ENCODE data around the gene CD99. TPM values are rescaled to one million over a fixed set of nuclear protein-coding genes. Genes with fewer than 3 reads are reported as not detected.

CD99 gene
- total RNA-seq, 5 donors from 2014 or later (not counting 1 experiment from before 2014, with no cell fraction given) = 141 to 294 (median 207) TPM

DNA sequence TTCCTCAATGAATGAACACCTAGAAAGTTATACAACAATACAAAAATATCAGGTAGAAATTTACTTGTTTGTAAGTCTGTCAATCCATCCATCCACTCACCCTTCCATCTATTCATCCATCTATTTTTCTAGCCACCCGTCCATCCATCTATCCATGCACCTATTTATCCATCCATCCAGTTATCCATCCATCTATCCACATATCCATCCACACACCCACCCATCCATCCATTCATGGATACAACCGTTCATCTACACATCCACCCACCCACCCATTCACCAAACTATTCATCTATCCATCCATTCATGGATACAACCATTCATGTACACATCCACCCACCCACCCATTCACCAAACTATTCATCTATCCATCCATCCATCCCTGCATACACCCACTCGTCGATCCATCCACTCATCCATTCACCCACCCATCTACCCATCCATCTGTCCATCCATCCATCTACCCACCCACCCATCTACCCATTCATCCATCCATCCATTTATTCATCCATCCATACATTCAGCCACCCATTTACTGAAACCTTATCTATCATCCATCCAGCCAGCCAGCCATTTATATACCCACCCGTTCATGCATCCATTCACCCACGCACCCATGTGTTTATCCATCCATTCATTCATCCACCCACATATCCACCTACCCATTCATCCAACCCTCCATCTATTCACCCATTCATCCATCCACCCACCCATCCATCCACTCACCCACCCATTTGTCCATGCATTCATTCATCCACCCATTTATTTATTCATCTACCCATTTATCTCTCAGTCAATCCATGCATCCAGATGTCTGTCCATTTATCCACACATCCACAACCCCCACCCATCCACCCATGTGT is 10.4 kb upstream of the CD99 start:
- ChIA-PET CTCF (no interaction called here), POLR2A (no interaction called here)
- Histone ChIP-seq H3K9me3 (no peaks in the 10 kb centered on the region), H3K4me1 (ENCODE audit: control insufficient read depth in 1 of 2, extremely low read depth in 1 of 2, insufficient read depth in 2 of 2, low read length in 2 of 2) (no peaks in the 10 kb centered on the region), H3K36me3 (ENCODE audit: control insufficient read depth in 2 of 2, extremely low read depth in 1 of 2, insufficient read depth in 1 of 2, low read length in 1 of 2) (no peaks in the 10 kb centered on the region), H3K27me3 (replicated peaks in 1 of 2; ENCODE audit: control insufficient read depth in 2 of 2, extremely low read depth in 1 of 2, insufficient read depth in 2 of 2, low read length in 1 of 2) (peaks cover 0 to 6% of the 10 kb centered on the region in 2 experiments), H3K4me3 (ENCODE audit: control insufficient read depth in 1 of 2, extremely low read depth in 1 of 2, low read length in 1 of 2) (no peak overlapping the region), H3K27ac (ENCODE audit: low read length) (no peak overlapping the region)
- WGBS (ENCODE audit: insufficient coverage) = 74% methylated on average over 6 of the region's 6 CpGs
- no peaks in the 10 kb centered on the region for H3K4me1 Mint-ChIP-seq
- no peaks in the 10 kb centered on the region for H3K9me3 Mint-ChIP-seq
- H3K27me3 Mint-ChIP-seq = no peaks in the 10 kb centered on the region
- ATAC-seq (replicated peaks in 1 of 4) (no peak), DNase-seq (no peak)
- H3K27ac Mint-ChIP-seq = no peak overlapping the region
- peaks cover 12% of the 10 kb centered on the region for H3K36me3 Mint-ChIP-seq
- no peak overlapping the region for H3K4me3 Mint-ChIP-seq

DNA sequence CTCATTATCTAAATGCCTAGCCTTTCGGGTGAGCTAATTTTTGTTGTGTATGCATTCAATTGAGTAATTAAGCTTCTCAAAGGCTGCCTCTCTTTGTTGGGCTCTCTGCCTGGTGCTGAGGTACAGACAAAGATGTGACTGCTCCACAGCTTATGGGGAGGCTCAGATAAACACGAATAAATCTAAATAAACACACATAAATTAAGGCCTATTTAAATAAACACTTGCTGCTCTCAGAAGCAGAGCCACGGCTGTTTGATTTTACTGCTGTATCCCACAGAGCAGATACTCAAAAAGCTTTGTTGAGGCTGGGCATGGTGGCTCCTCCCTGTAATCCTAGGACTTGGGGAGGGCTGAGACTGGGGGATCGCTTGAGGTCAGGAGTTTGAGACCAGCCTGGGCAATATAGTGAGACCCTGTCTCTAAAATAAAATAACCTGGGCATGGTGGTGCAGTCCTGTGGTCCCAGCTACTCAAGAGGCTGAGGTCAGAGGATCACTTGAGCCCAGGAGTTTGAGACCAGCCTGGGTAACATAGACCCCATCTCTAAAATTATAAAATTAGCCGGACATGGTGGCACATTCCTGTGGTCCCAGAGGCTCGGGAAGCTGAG is 8.4 kb upstream of the CD99 start:
- ChIA-PET POLR2A (no interaction called here), CTCF (no interaction called here)
- ATAC-seq (replicated peaks in 1 of 4) (no peak), DNase-seq (no peak)
- WGBS (ENCODE audit: insufficient coverage) = 87% methylated on average over 3 of the region's 6 CpGs
- no peaks in the 10 kb centered on the region for H3K9me3 Mint-ChIP-seq
- no peaks in the 10 kb centered on the region for H3K36me3 ChIP-seq (ENCODE audit: control insufficient read depth in 2 of 2, extremely low read depth in 1 of 2, insufficient read depth in 1 of 2, low read length in 1 of 2)
- H3K9me3 ChIP-seq = no peaks in the 10 kb centered on the region
- H3K4me3 Mint-ChIP-seq = no peak overlapping the region
- H3K27me3 ChIP-seq (replicated peaks in 1 of 2; ENCODE audit: control insufficient read depth in 2 of 2, extremely low read depth in 1 of 2, insufficient read depth in 2 of 2, low read length in 1 of 2) = peaks cover 0 to 5% of the 10 kb centered on the region in 2 experiments
- H3K27ac ChIP-seq (ENCODE audit: low read length) = no peak overlapping the region
- no peak overlapping the region for H3K27ac Mint-ChIP-seq
- no peaks in the 10 kb centered on the region for H3K4me1 ChIP-seq (ENCODE audit: control insufficient read depth in 1 of 2, extremely low read depth in 1 of 2, insufficient read depth in 2 of 2, low read length in 2 of 2)
- no peaks in the 10 kb centered on the region for H3K4me1 Mint-ChIP-seq
- H3K4me3 ChIP-seq (ENCODE audit: control insufficient read depth in 1 of 2, extremely low read depth in 1 of 2, low read length in 1 of 2) = no peak overlapping the region
- H3K27me3 Mint-ChIP-seq = no peaks in the 10 kb centered on the region
- H3K36me3 Mint-ChIP-seq = peaks cover 9% of the 10 kb centered on the region

DNA sequence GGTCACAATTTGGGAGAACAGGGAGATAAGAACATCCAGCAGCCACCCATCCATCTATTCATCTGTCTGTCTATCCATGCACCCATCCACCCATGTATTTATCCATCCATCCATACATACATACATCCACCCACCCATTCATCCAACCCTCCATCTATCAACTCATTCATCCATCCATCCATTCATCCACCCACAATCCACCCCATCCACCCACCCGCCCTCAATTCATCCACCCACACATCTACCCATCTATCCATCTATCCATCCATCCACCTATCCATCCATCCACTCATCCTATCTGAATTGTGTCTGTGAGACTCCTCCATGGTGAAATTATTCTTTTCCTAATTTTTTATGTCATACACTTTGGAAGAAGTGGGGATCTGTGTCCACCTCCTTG is 6.8 kb upstream of the CD99 start:
- DNase-seq (no peak), ATAC-seq (replicated peaks in 1 of 4) (no peak)
- H3K27ac Mint-ChIP-seq = no peak overlapping the region
- Histone ChIP-seq H3K9me3 (no peaks in the 10 kb centered on the region), H3K4me1 (ENCODE audit: control insufficient read depth in 1 of 2, extremely low read depth in 1 of 2, insufficient read depth in 2 of 2, low read length in 2 of 2) (no peaks in the 10 kb centered on the region), H3K27ac (ENCODE audit: low read length) (no peak overlapping the region), H3K4me3 (ENCODE audit: control insufficient read depth in 1 of 2, extremely low read depth in 1 of 2, low read length in 1 of 2) (no peak overlapping the region), H3K27me3 (replicated peaks in 1 of 2; ENCODE audit: control insufficient read depth in 2 of 2, extremely low read depth in 1 of 2, insufficient read depth in 2 of 2, low read length in 1 of 2) (peaks cover 0 to 3% of the 10 kb centered on the region in 2 experiments), H3K36me3 (ENCODE audit: control insufficient read depth in 2 of 2, extremely low read depth in 1 of 2, insufficient read depth in 1 of 2, low read length in 1 of 2) (no peaks in the 10 kb centered on the region)
- WGBS (ENCODE audit: insufficient coverage) = 80% methylated on average over 1 of the region's 1 CpG
- CTCF ChIA-PET = no interaction called here
- POLR2A ChIA-PET = no interaction called here
- H3K4me3 Mint-ChIP-seq = no peak overlapping the region
- H3K36me3 Mint-ChIP-seq = peaks cover 9% of the 10 kb centered on the region
- no peaks in the 10 kb centered on the region for H3K27me3 Mint-ChIP-seq
- H3K4me1 Mint-ChIP-seq = no peaks in the 10 kb centered on the region
- no peaks in the 10 kb centered on the region for H3K9me3 Mint-ChIP-seq

DNA sequence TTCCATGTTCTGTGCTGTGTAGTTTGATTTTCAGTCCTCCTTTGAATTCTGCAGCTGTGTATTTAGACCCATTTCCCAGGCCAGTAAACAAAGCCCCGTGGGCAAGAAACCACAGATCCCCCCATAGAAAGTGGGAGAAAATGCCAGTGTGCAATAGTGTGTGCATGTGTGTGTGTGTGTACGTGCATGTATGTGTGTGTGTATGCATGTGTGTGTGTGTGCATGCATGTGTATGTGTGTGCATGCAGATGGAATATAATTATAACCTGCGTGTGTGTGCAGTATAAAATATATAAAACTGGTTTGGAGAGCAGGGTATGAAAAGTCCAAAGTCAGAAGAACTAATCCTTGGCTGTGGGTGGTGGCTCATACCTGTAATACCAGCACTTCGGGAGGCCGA is 5.2 kb upstream of the CD99 start:
- ChIA-PET POLR2A (no interaction called here), CTCF (no interaction called here)
- Mint-ChIP-seq H3K36me3 (peaks cover 8% of the 10 kb centered on the region), H3K27ac (no peak overlapping the region), H3K4me3 (no peak overlapping the region), H3K27me3 (no peaks in the 10 kb centered on the region), H3K4me1 (peaks cover 0 to 3% (median 0%) of the 10 kb centered on the region in 3 donors), H3K9me3 (no peaks in the 10 kb centered on the region)
- ATAC-seq (replicated peaks in 1 of 4) (no peak), DNase-seq (no peak)
- Histone ChIP-seq H3K27me3 (replicated peaks in 1 of 2; ENCODE audit: control insufficient read depth in 2 of 2, extremely low read depth in 1 of 2, insufficient read depth in 2 of 2, low read length in 1 of 2) (peaks cover 0 to 3% of the 10 kb centered on the region in 2 experiments), H3K4me3 (ENCODE audit: control insufficient read depth in 1 of 2, extremely low read depth in 1 of 2, low read length in 1 of 2) (no peak overlapping the region), H3K4me1 (ENCODE audit: control insufficient read depth in 1 of 2, extremely low read depth in 1 of 2, insufficient read depth in 2 of 2, low read length in 2 of 2) (peaks cover 0 to 7% of the 10 kb centered on the region in 2 experiments), H3K9me3 (no peaks in the 10 kb centered on the region), H3K27ac (ENCODE audit: low read length) (no peak overlapping the region), H3K36me3 (ENCODE audit: control insufficient read depth in 2 of 2, extremely low read depth in 1 of 2, insufficient read depth in 1 of 2, low read length in 1 of 2) (no peaks in the 10 kb centered on the region)
- 92% methylated on average over 2 of the region's 5 CpGs for WGBS (ENCODE audit: insufficient coverage)

DNA sequence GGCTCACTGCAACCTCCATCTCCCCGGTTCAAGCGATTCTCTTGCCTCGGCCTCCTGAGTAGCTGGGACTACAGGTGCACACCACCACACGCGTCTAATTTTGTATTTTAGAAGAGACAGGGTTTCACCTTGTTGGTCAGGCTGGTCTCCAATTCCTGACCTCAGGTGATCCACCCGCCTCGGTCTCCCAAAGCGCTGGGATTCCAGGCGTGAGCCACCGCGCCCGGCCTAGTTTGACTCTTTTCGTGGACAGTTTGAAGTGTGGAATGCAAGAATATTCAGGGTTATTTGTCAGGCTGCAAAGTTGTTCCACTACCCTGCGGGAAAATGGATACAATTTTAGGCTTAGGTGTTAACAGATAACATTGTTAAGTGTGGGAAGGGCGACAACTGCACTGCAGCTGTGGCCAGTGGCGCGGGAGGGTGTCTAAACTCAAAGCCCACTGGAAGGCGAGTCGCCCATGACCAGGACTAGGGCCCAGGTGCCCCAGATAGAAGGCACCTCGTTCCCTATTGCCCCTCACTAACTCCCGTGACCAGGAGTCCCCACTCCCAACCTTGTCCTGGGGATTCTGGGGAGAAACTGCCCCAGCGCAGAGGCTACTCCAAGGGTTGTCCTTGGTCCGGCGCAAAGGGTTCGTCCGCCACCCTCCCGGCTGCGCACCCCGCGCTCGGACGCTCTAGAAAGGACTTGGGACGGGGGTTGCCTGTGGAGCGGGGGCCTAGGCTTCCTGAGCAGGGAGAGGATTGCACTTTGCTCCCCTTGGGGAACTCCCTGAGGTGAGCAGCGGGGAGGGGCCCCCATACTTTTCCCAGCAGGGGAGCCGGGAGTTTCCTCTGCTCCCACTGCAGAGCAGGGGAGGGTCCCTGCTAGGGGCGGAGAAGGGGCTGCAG is 1.1 kb upstream of the CD99 start:
- no peaks in the 10 kb centered on the region for H3K27me3 Mint-ChIP-seq
- peaks cover 0 to 2% of the 10 kb centered on the region in 2 experiments for H3K27me3 ChIP-seq (replicated peaks in 1 of 2; ENCODE audit: control insufficient read depth in 2 of 2, extremely low read depth in 1 of 2, insufficient read depth in 2 of 2, low read length in 1 of 2)
- no peak for DNase-seq
- no peaks in the 10 kb centered on the region for H3K9me3 ChIP-seq
- CTCF ChIA-PET = no interaction called here
- H3K36me3 Mint-ChIP-seq = peaks cover 4% of the 10 kb centered on the region
- peak overlapping the region; percentile 49 to 61 for H3K27ac Mint-ChIP-seq
- POLR2A ChIA-PET = no interaction called here
- H3K4me3 ChIP-seq (ENCODE audit: control insufficient read depth in 1 of 2, extremely low read depth in 1 of 2, low read length in 1 of 2) = peak overlapping the region in 1 of 2 donors; percentile 97
- H3K9me3 Mint-ChIP-seq = no peaks in the 10 kb centered on the region
- H3K27ac ChIP-seq (ENCODE audit: low read length) = no peak overlapping the region
- no peak for ATAC-seq (replicated peaks in 1 of 4)
- H3K4me1 Mint-ChIP-seq = peaks cover 30 to 32% (median 31%) of the 10 kb centered on the region in 3 donors
- no peaks in the 10 kb centered on the region for H3K36me3 ChIP-seq (ENCODE audit: control insufficient read depth in 2 of 2, extremely low read depth in 1 of 2, insufficient read depth in 1 of 2, low read length in 1 of 2)
- peaks cover 9 to 37% of the 10 kb centered on the region in 2 experiments for H3K4me1 ChIP-seq (ENCODE audit: control insufficient read depth in 1 of 2, extremely low read depth in 1 of 2, insufficient read depth in 2 of 2, low read length in 2 of 2)
- H3K4me3 Mint-ChIP-seq = peak overlapping the region; percentile 69 to 98 (median 69)
- WGBS (ENCODE audit: insufficient coverage) = 88% methylated on average over 33 of the region's 37 CpGs

DNA sequence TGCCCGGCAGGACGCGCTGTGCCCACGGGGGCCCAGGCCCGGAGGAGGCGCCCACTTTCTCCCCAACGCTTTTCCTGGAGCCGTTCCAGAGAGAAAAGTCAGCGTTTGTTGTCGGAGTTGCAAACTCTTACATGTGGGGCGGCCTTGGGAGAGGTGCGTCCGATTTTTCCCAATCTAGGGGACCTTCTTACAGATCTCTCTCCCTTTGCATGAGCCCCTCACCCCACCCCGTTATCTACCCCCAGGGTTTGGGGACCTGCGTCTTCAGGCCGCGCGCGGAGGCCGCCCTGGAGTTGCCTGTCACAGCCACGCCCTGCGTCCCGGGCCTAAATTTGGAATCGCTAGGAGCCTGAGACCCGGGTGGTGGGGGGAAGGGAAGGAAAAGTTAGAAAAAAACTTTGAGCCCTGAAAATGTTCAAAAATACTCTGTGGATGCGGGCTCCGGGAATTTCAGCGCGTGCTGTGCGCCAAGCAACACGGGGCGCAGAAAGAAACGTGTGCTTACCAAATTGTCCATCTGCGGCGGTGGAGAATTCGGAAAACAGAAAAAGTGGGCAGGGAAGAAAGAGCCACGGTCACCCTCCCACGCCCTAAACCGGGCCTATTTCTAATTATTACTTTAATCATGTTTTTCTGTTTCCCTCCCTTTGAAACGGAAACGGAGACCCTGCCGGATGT is 587 bp downstream of the CD99 start:
- H3K9me3 Mint-ChIP-seq = no peaks in the 10 kb centered on the region
- Histone ChIP-seq H3K27ac (ENCODE audit: low read length) (peak overlapping the region; percentile 47), H3K9me3 (no peaks in the 10 kb centered on the region), H3K27me3 (replicated peaks in 1 of 2; ENCODE audit: control insufficient read depth in 2 of 2, extremely low read depth in 1 of 2, insufficient read depth in 2 of 2, low read length in 1 of 2) (no peaks in the 10 kb centered on the region), H3K4me1 (ENCODE audit: control insufficient read depth in 1 of 2, extremely low read depth in 1 of 2, insufficient read depth in 2 of 2, low read length in 2 of 2) (peaks cover 14 to 54% of the 10 kb centered on the region in 2 experiments), H3K4me3 (ENCODE audit: control insufficient read depth in 1 of 2, extremely low read depth in 1 of 2, low read length in 1 of 2) (peak overlapping the region; percentile 65 to 97), H3K36me3 (ENCODE audit: control insufficient read depth in 2 of 2, extremely low read depth in 1 of 2, insufficient read depth in 1 of 2, low read length in 1 of 2) (no peaks in the 10 kb centered on the region)
- H3K4me3 Mint-ChIP-seq = peak overlapping the region; percentile 94 to 100 (median 98)
- ATAC-seq (replicated peaks in 1 of 4) (peak in 2 of 4 experiments; percentile 2 to 5), DNase-seq (peak in 5 of 35 experiments; percentile 14 to 40 (median 25))
- under 1% methylated on average over 31 of the region's 42 CpGs for WGBS (ENCODE audit: insufficient coverage)
- peak overlapping the region; percentile 94 to 99 for H3K27ac Mint-ChIP-seq
- ChIA-PET CTCF (no interaction called here), POLR2A (no interaction called here)
- peaks cover 45 to 49% (median 47%) of the 10 kb centered on the region in 3 donors for H3K4me1 Mint-ChIP-seq
- H3K36me3 Mint-ChIP-seq = peaks cover 9% of the 10 kb centered on the region
- H3K27me3 Mint-ChIP-seq = no peaks in the 10 kb centered on the region

Data from T-cell (primary cell).